NB4 (cell line): ENCODE results near the gene KLHL33.

Experiments used
- DNase-seq: peaks from one replicate; pipeline ENCODE4 v3.0.0; 2010; ENCODE audit warnings: low read depth
- H3K4me3 ChIP-seq: one replicate; pipeline ENCODE4 v1.5.1; 2011; ENCODE audit warnings: mild to moderate bottlenecking, low read depth, low read length, moderate library complexity
- CTCF ChIP-seq: IDR thresholded peaks from one replicate; pipeline ENCODE4 v1.5.1; 2012; ENCODE audit warnings: low read depth, low read length
- MAX ChIP-seq: IDR thresholded peaks from 2 replicates; pipeline ENCODE4 v1.6.1; 2011; ENCODE audit warnings: low read depth, low read length
- MYC ChIP-seq: IDR thresholded peaks from 2 replicates; pipeline ENCODE4 v1.6.1; 2011; ENCODE audit warnings: low read depth, low read length
- POLR2A ChIP-seq: IDR thresholded peaks from 2 replicates; pipeline ENCODE4 v1.6.1; 2011; ENCODE audit warnings: mild to moderate bottlenecking; ENCODE audit not compliant: insufficient read length; ENCODE audit errors: extremely low read depth

Gene KLHL33

GRCh38 chr14:20428010-20428365 lies 8.0 kb downstream of the KLHL33 start:
- no peak for DNase-seq
- TF ChIP-seq POLR2A (no peak), MYC (no peak), MAX (no peak), CTCF (no peak)
- H3K4me3 ChIP-seq = peak overlapping the region; percentile 32

GRCh38 chr14:20427231-20428009 lies 8.5 kb downstream of the KLHL33 start:
- peak overlapping the region; percentile 32 for H3K4me3 ChIP-seq
- DNase-seq = peak; percentile 79
- TF ChIP-seq CTCF (no peak), POLR2A (no peak), MAX (no peak), MYC (no peak)

GRCh38 chr14:20424851-20425250 lies 11.1 kb downstream of the KLHL33 start:
- no peak overlapping the region for H3K4me3 ChIP-seq
- DNase-seq = no peak
- TF ChIP-seq CTCF (no peak), POLR2A (no peak), MAX (no peak), MYC (no peak)

GRCh38 chr14:20422886-20423285 lies 13.1 kb downstream of the KLHL33 start:
- H3K4me3 ChIP-seq = no peak overlapping the region
- TF ChIP-seq POLR2A (no peak), CTCF (no peak), MAX (no peak), MYC (no peak)
- no peak for DNase-seq

- H3K4me3 ChIP-seq = no peak overlapping the region
- TF ChIP-seq POLR2A (no peak), MAX (no peak), CTCF (no peak), MYC (no peak)
- DNase-seq = no peak
Observed at GRCh38 chr14:20421267-20421666, 14.7 kb downstream of the KLHL33 start.
